ENCODE data around the gene BHLHE23. TPM values are rescaled to one million over a fixed set of nuclear protein-coding genes. Genes with fewer than 3 reads are reported as not detected.

Gene BHLHE23
- polyA plus RNA-seq, 1 of the 3 experiments (the other 2 are of a cell fraction) = not detected

DNA sequence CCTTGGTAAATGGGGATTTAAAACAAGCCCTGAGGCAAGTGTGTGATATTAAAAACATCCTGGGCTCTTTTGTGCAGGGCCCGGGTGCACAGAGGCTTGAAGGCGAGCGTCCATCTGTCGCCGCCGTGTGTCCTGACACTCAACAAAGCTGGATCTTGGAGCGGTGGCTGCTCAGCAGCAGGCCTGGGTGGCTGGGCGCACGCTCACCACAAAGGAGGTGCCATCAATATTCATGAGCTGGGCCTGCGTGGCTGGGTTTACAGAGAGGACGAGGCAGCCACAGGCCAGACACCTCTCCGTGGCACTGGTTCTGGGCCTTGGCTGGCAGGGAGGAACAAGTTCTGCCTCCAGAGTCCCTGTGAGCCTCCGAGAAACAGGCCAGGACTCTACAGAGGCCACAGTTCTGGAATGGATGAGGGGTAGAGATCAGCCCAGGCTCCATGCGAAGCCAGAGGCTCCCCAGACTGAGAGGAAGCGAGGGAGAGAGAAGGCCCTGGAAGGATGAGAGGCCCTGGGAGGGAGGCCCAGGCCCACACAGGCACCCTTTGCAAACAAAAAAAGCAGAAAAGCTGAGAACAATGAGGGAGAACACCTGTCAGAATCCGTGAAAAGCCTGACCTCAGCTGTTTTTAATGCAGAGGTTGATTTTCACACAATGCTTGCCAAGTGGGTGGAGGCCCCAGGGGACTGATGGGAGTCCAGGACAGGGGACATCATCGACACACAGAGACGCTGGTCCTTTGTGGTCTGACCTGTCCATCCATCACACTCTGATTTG lies 21.9 kb downstream of the BHLHE23 start:
- no peaks in the 10 kb centered on the region for H3K36me3 ChIP-seq (replicated peaks in 1 of 2; ENCODE audit: control insufficient read depth in 1 of 2, insufficient read depth in 2 of 2, low read length in 1 of 2)
- TF ChIP-seq EP300 (IDR thresholded peaks at IDR 0.05; ENCODE audit: borderline replicate concordance in 1 of 2, low read depth in 1 of 2, low read length in 1 of 2) (no peak), GATA2 (CRISPR knock-in tag; IDR thresholded peaks at IDR 0.05) (no peak), POLR2AphosphoS5 (IDR thresholded peaks at IDR 0.05; ENCODE audit: low read depth, low read length) (no peak), USF1 (IDR thresholded peaks at IDR 0.05; ENCODE audit: borderline replicate concordance, low read depth) (no peak), JUND (IDR thresholded peaks at IDR 0.05) (no peak), EZH2phosphoT487 (IDR thresholded peaks at IDR 0.05; ENCODE audit: borderline replicate concordance, low read depth) (no peak), YY1 (IDR thresholded peaks at IDR 0.05; ENCODE audit: low read depth) (no peak)

DNA sequence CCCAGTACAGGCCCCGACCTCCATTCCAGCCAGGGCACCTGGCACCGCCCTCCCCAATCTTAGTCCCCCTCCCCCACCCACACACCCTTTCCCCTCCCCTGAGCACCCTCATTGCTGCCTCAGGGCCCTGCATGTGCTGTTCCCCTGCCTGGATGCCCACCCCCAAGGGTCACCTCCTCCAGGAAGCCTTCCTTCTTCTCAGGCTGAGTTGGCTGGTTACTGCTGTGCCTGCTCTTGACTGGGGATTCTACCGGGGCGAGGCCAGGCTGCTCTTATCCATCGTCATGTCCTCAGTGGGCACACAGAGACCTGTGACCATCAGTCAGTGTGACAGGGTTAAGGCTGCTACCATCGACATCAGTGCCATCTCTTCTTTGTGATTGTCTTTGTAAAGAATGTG lies 23.6 kb downstream of the BHLHE23 start:
- Histone ChIP-seq H4K20me1 (ENCODE audit: insufficient read depth) (no peaks in the 10 kb centered on the region), H3K27me3 (ENCODE audit: insufficient read depth) (peaks cover 36% of the 10 kb centered on the region), H3K4me2 (no peak overlapping the region), H3K4me1 (ENCODE audit: control insufficient read depth in 1 of 2, insufficient read depth in 2 of 2, low read depth in 1 of 2, low read length in 1 of 2) (peaks cover 0 to 6% of the 10 kb centered on the region in 2 experiments; a peak in 1 of 4 replicates), H3K79me2 (ENCODE audit: insufficient read depth) (no peaks in the 10 kb centered on the region), H3K9ac (no peak overlapping the region), H3K9me3 (no peaks in the 10 kb centered on the region), H3F3A (replicated peaks; ENCODE audit: insufficient read depth) (no peaks in the 10 kb centered on the region), H3K9me2 (no peaks in the 10 kb centered on the region), H3K27ac (ENCODE audit: low read depth in 2 of 2, low read length in 1 of 2) (no peak overlapping the region), H3K36me3 (replicated peaks in 1 of 2; ENCODE audit: control insufficient read depth in 1 of 2, insufficient read depth in 2 of 2, low read length in 1 of 2) (no peaks in the 10 kb centered on the region), H3K4me3 (ENCODE audit: low read depth in 2 of 2, low read length in 1 of 2) (no peak overlapping the region), H2AFZ (ENCODE audit: low read depth) (no peak overlapping the region)
- no peak for DNase-seq
- ChIA-PET POLR2A (no interaction called here), CTCF (interaction anchor here (1.6 to 3.4 kb wide), 2 partner anchors 11 to 96 kb away, joined by 3 to 24 read pairs; no protein-coding TSS in a partner anchor)
- TF ChIP-seq SIN3A (IDR thresholded peaks at IDR 0.05; ENCODE audit: borderline replicate concordance, low read depth, low read length) (no peak), RCOR1 (IDR thresholded peaks at IDR 0.05; ENCODE audit: low read length) (no peak), JUND (IDR thresholded peaks at IDR 0.05) (no peak), CHD2 (IDR thresholded peaks at IDR 0.05; ENCODE audit: low read length, partially characterized antibody) (no peak), NRF1 (IDR thresholded peaks at IDR 0.05; ENCODE audit: low read depth, low read length) (no peak), GABPA (IDR thresholded peaks at IDR 0.05; ENCODE audit: low read depth) (no peak), YY1 (IDR thresholded peaks at IDR 0.05; ENCODE audit: low read depth) (no peak), ZBTB33 (IDR thresholded peaks at IDR 0.05; ENCODE audit: borderline replicate concordance, low read depth) (no peak), FOXJ3 (CRISPR knock-in tag; IDR thresholded peaks at IDR 0.05) (no peak), NFIC (IDR thresholded peaks at IDR 0.05; ENCODE audit: borderline replicate concordance) (no peak), ELF1 (IDR thresholded peaks at IDR 0.05) (no peak)
- TF ChIP-seq, protein P1, sequence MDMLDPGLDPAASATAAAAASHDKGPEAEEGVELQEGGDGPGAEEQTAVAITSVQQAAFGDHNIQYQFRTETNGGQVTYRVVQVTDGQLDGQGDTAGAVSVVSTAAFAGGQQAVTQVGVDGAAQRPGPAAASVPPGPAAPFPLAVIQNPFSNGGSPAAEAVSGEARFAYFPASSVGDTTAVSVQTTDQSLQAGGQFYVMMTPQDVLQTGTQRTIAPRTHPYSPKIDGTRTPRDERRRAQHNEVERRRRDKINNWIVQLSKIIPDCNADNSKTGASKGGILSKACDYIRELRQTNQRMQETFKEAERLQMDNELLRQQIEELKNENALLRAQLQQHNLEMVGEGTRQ (IDR thresholded peaks at IDR 0.05; ENCODE audit: borderline replicate concordance, low read depth, low read length) = no peak
- TF ChIP-seq, protein P2, sequence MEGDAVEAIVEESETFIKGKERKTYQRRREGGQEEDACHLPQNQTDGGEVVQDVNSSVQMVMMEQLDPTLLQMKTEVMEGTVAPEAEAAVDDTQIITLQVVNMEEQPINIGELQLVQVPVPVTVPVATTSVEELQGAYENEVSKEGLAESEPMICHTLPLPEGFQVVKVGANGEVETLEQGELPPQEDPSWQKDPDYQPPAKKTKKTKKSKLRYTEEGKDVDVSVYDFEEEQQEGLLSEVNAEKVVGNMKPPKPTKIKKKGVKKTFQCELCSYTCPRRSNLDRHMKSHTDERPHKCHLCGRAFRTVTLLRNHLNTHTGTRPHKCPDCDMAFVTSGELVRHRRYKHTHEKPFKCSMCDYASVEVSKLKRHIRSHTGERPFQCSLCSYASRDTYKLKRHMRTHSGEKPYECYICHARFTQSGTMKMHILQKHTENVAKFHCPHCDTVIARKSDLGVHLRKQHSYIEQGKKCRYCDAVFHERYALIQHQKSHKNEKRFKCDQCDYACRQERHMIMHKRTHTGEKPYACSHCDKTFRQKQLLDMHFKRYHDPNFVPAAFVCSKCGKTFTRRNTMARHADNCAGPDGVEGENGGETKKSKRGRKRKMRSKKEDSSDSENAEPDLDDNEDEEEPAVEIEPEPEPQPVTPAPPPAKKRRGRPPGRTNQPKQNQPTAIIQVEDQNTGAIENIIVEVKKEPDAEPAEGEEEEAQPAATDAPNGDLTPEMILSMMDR (IDR thresholded peaks at IDR 0.05) = no peak
- WGBS (ENCODE audit: low lambda C conversion rate) = 56% methylated on average over 6 of the region's 6 CpGs

More for the DNA sequence above, 21.9 kb downstream of the BHLHE23 start:
- H3K9ac ChIP-seq = no peak overlapping the region
- no peak for DNase-seq
- WGBS (ENCODE audit: low lambda C conversion rate) = 61% methylated on average over 18 of the region's 18 CpGs
- H3K9me2 ChIP-seq = no peaks in the 10 kb centered on the region
- no peaks in the 10 kb centered on the region for H4K20me1 ChIP-seq (ENCODE audit: insufficient read depth)
- H3K4me3 ChIP-seq (ENCODE audit: low read depth in 2 of 2, low read length in 1 of 2) = no peak overlapping the region
- no peaks in the 10 kb centered on the region for H3K9me3 ChIP-seq
- H3K79me2 ChIP-seq (ENCODE audit: insufficient read depth) = no peaks in the 10 kb centered on the region
- no peak overlapping the region for H3K27ac ChIP-seq (ENCODE audit: low read depth in 2 of 2, low read length in 1 of 2)
- CTCF ChIA-PET = interaction anchor here (0.9 to 3.8 kb wide), 6 partner anchors 12 to 196 kb away, joined by 3 to 11 read pairs (median 4); no protein-coding TSS in a partner anchor
- no peaks in the 10 kb centered on the region for H3F3A ChIP-seq (replicated peaks; ENCODE audit: insufficient read depth)
- peaks cover 31% of the 10 kb centered on the region for H3K27me3 ChIP-seq (ENCODE audit: insufficient read depth)
- peaks cover 0 to 6% of the 10 kb centered on the region in 2 experiments; a peak in 1 of 4 replicates for H3K4me1 ChIP-seq (ENCODE audit: control insufficient read depth in 1 of 2, insufficient read depth in 2 of 2, low read depth in 1 of 2, low read length in 1 of 2)
- no peak overlapping the region for H3K4me2 ChIP-seq
- no peak overlapping the region for H2AFZ ChIP-seq (ENCODE audit: low read depth)
- POLR2A ChIA-PET = no interaction called here

Data from SK-N-SH (cell line).